ENCODE data around the gene AHCYL2. TPM values are rescaled to one million over a fixed set of nuclear protein-coding genes. Genes with fewer than 3 reads are reported as not detected.
A peak's percentile ranks its signal among the peaks of the same experiment; 100 is the strongest.

The AHCYL2 gene
- total RNA-seq, 2 experiments from 2014 or later: 10.0 to 12.1 TPM

GRCh38 chr7:129385598-129385997, 160.8 kb downstream of the AHCYL2 start:
- Mint-ChIP-seq H3K4me3 (no peak overlapping the region), H3K27ac (no peak overlapping the region), H3K27me3 (no peaks in the 10 kb centered on the region), H3K9me3 (no peaks in the 10 kb centered on the region), H3K36me3 (peaks cover 1% of the 10 kb centered on the region), H3K4me1 (peaks cover 10% of the 10 kb centered on the region)
- ATAC-seq (ENCODE audit: low read depth): no peak
- POLR2A ChIA-PET: interaction anchor here (0.9 kb wide), 1 partner anchor 36 kb away, joined by 8 read pairs; no protein-coding TSS in a partner anchor
- DNase-seq: no peak

GRCh38 chr7:129386506-129386905, 161.7 kb downstream of the AHCYL2 start:
- POLR2A ChIA-PET: interaction anchor here (0.9 kb wide), 1 partner anchor 37 kb away, joined by 8 read pairs; no protein-coding TSS in a partner anchor
- H3K36me3 Mint-ChIP-seq: peaks cover 1% of the 10 kb centered on the region
- DNase-seq (no peak), ATAC-seq (ENCODE audit: low read depth) (no peak)
- H3K4me1 Mint-ChIP-seq: peaks cover 9% of the 10 kb centered on the region
- H3K4me3 Mint-ChIP-seq: no peak overlapping the region
- H3K27ac Mint-ChIP-seq: no peak overlapping the region
- H3K27me3 Mint-ChIP-seq: no peaks in the 10 kb centered on the region
- H3K9me3 Mint-ChIP-seq: no peaks in the 10 kb centered on the region

GRCh38 chr7:129387537-129387936, 162.7 kb downstream of the AHCYL2 start:
- H3K9me3 Mint-ChIP-seq: no peaks in the 10 kb centered on the region
- peaks cover 1% of the 10 kb centered on the region for H3K36me3 Mint-ChIP-seq
- no peak overlapping the region for H3K4me3 Mint-ChIP-seq
- H3K4me1 Mint-ChIP-seq: peaks cover 2% of the 10 kb centered on the region
- ATAC-seq (ENCODE audit: low read depth): no peak
- POLR2A ChIA-PET: no interaction called here
- no peaks in the 10 kb centered on the region for H3K27me3 Mint-ChIP-seq
- DNase-seq: no peak
- no peak overlapping the region for H3K27ac Mint-ChIP-seq

GRCh38 chr7:129388333-129389098, 163.7 kb downstream of the AHCYL2 start:
- Mint-ChIP-seq H3K36me3 (no peaks in the 10 kb centered on the region), H3K27ac (no peak overlapping the region), H3K4me3 (no peak overlapping the region), H3K4me1 (peaks cover 2% of the 10 kb centered on the region), H3K27me3 (no peaks in the 10 kb centered on the region), H3K9me3 (no peaks in the 10 kb centered on the region)
- DNase-seq (no peak), ATAC-seq (ENCODE audit: low read depth) (no peak)
- POLR2A ChIA-PET: no interaction called here

- DNase-seq: no peak
- POLR2A ChIA-PET: no interaction called here
- Mint-ChIP-seq H3K4me3 (no peak overlapping the region), H3K9me3 (no peaks in the 10 kb centered on the region), H3K36me3 (no peaks in the 10 kb centered on the region), H3K27ac (no peak overlapping the region), H3K4me1 (peaks cover 2% of the 10 kb centered on the region), H3K27me3 (no peaks in the 10 kb centered on the region)
- ATAC-seq (ENCODE audit: low read depth): no peak
These were observed 165.0 kb downstream of the AHCYL2 start for GRCh38 chr7:129389829-129390228.

- Mint-ChIP-seq H3K4me1 (peaks cover 2% of the 10 kb centered on the region), H3K4me3 (no peak overlapping the region), H3K36me3 (no peaks in the 10 kb centered on the region), H3K27ac (no peak overlapping the region), H3K9me3 (no peaks in the 10 kb centered on the region), H3K27me3 (no peaks in the 10 kb centered on the region)
- ATAC-seq (ENCODE audit: low read depth) (no peak), DNase-seq (no peak)
- POLR2A ChIA-PET: no interaction called here
These were observed 165.5 kb downstream of the AHCYL2 start for GRCh38 chr7:129390314-129390713.

GRCh38 chr7:129391546-129392171, 166.8 kb downstream of the AHCYL2 start:
- ATAC-seq (ENCODE audit: low read depth) (no peak), DNase-seq (no peak)
- Mint-ChIP-seq H3K9me3 (no peaks in the 10 kb centered on the region), H3K36me3 (no peaks in the 10 kb centered on the region), H3K4me1 (no peaks in the 10 kb centered on the region), H3K27me3 (no peaks in the 10 kb centered on the region), H3K4me3 (no peak overlapping the region), H3K27ac (no peak overlapping the region)
- POLR2A ChIA-PET: no interaction called here

GRCh38 chr7:129393255-129393654, 168.4 kb downstream of the AHCYL2 start:
- POLR2A ChIA-PET: no interaction called here
- no peaks in the 10 kb centered on the region for H3K9me3 Mint-ChIP-seq
- no peaks in the 10 kb centered on the region for H3K4me1 Mint-ChIP-seq
- no peaks in the 10 kb centered on the region for H3K27me3 Mint-ChIP-seq
- H3K27ac Mint-ChIP-seq: no peak overlapping the region
- DNase-seq: no peak
- ATAC-seq (ENCODE audit: low read depth): no peak
- H3K36me3 Mint-ChIP-seq: no peaks in the 10 kb centered on the region
- H3K4me3 Mint-ChIP-seq: no peak overlapping the region

GRCh38 chr7:129394101-129394500, 169.3 kb downstream of the AHCYL2 start:
- H3K4me3 Mint-ChIP-seq: no peak overlapping the region
- ATAC-seq (ENCODE audit: low read depth) (no peak), DNase-seq (no peak)
- POLR2A ChIA-PET: no interaction called here
- no peaks in the 10 kb centered on the region for H3K27me3 Mint-ChIP-seq
- no peaks in the 10 kb centered on the region for H3K36me3 Mint-ChIP-seq
- H3K9me3 Mint-ChIP-seq: no peaks in the 10 kb centered on the region
- no peaks in the 10 kb centered on the region for H3K4me1 Mint-ChIP-seq
- no peak overlapping the region for H3K27ac Mint-ChIP-seq

- POLR2A ChIA-PET: no interaction called here
- ATAC-seq (ENCODE audit: low read depth): no peak
- Mint-ChIP-seq H3K27me3 (no peaks in the 10 kb centered on the region), H3K4me1 (no peaks in the 10 kb centered on the region), H3K27ac (no peak overlapping the region), H3K4me3 (no peak overlapping the region), H3K36me3 (no peaks in the 10 kb centered on the region), H3K9me3 (no peaks in the 10 kb centered on the region)
- no peak for DNase-seq
These were observed 170.4 kb downstream of the AHCYL2 start for GRCh38 chr7:129394982-129395914.

- H3K27ac Mint-ChIP-seq: no peak overlapping the region
- ATAC-seq (ENCODE audit: low read depth) (no peak), DNase-seq (no peak)
- POLR2A ChIA-PET: no interaction called here
- no peak overlapping the region for H3K4me3 Mint-ChIP-seq
- no peaks in the 10 kb centered on the region for H3K4me1 Mint-ChIP-seq
- no peaks in the 10 kb centered on the region for H3K27me3 Mint-ChIP-seq
- no peaks in the 10 kb centered on the region for H3K9me3 Mint-ChIP-seq
- peaks cover 1% of the 10 kb centered on the region for H3K36me3 Mint-ChIP-seq
These were observed 176.6 kb downstream of the AHCYL2 start for GRCh38 chr7:129401228-129401966.

GRCh38 chr7:129401967-129402860, 177.4 kb downstream of the AHCYL2 start:
- Mint-ChIP-seq H3K4me1 (no peaks in the 10 kb centered on the region), H3K27me3 (no peaks in the 10 kb centered on the region), H3K4me3 (no peak overlapping the region), H3K36me3 (peaks cover 1% of the 10 kb centered on the region), H3K9me3 (no peaks in the 10 kb centered on the region), H3K27ac (no peak overlapping the region)
- peak; percentile 36 for ATAC-seq (ENCODE audit: low read depth)
- POLR2A ChIA-PET: no interaction called here
- no peak for DNase-seq
